Body of pancreas (tissue), 4 donors: ENCODE data around the gene ZCCHC18. TPM values are rescaled to one million over a fixed set of nuclear protein-coding genes. Genes with fewer than 3 reads are reported as not detected.
"Not testable (repeated sequence)": the region's sequence is repeated elsewhere in the genome, so short reads cannot be mapped to it uniquely, and the experiment has no call there.

ENCODE experiments used
- ATAC-seq: fragments of 150-250 bp; one replicate; pipeline ENCODE4 v1.9.1; 2016
- DNase-seq, 4 donors: peaks; one replicate each; pipeline ENCODE4 v3.0.0-alpha.2; 2019
- H3K27ac ChIP-seq, 4 donors: fragments of 200-600 bp; sonication (generic); 1 replicate in 3 of 4; 2 replicates in 1 of 4; pipeline versions ENCODE4 v1.5.1 to v1.6.1; 2016 to 2019; ENCODE audit warnings: mild to moderate bottlenecking in 1 of 4, mixed read lengths in 1 of 4, moderate library complexity in 1 of 4
- H3K27me3 ChIP-seq, 2 donors: fragments of 200-600 bp; sonication (generic); one replicate each; pipeline ENCODE4 v1.6.0; 2016; ENCODE audit warnings: mild to moderate bottlenecking in 1 of 2
- H3K36me3 ChIP-seq, 2 donors: fragments of 200-600 bp; sonication (generic); replicated peaks in 1 of 2; 2 replicates each; pipeline ENCODE4 v1.5.1; 2016; ENCODE audit warnings: low read depth in 2 of 2; ENCODE audit not compliant: insufficient read depth in 1 of 2
- H3K4me1 ChIP-seq: fragments of 200-600 bp; sonication (generic); one replicate; pipeline ENCODE4 v1.6.0; 2016
- H3K4me3 ChIP-seq, 2 donors: fragments of 200-600 bp; sonication (generic); 1 replicate in 1 of 2; 2 replicates in 1 of 2; pipeline ENCODE4 v1.5.1; 2016 to 2019
- H3K9me3 ChIP-seq, 3 donors: fragments of 200-600 bp; sonication (generic); 1 replicate in 2 of 3; 2 replicates in 1 of 3; pipeline ENCODE4 v1.5.1; 2016
- POLR2A ChIP-seq, 3 donors: fragments of 450-650 bp; IDR thresholded peaks; one replicate each; pipeline ENCODE4 v1.6.1; 2016; ENCODE audit warnings: antibody characterized with exemption in 3 of 3, mild to moderate bottlenecking in 2 of 3
- WGBS, 2 donors: methylation state at CpG; one replicate each; pipeline ENCODE4 v1.1.5; 2017; 5-methylcytosine and 5-hydroxymethylcytosine counted together
- intact Hi-C: fragments of 100-400 bp; cut with DNase I; formaldehyde crosslinking; loops from one replicate; pipeline ENCODE4 v1.15.1; 2023
- total RNA-seq, 2 donors: library from RNA; depleted of rRNA; stranded (reverse); fragments of >200 nt; gene quantifications; one replicate each; pipeline ENCODE4 v1.1.0, GENCODE V29; 2016
- TF ChIP-seq, protein P1 (sequence below), 7 experiments: fragments of 450-650 bp in 4 of 7; fragments of 200-600 bp in 3 of 7; sonication (generic) in 3 of 7; IDR thresholded peaks; one replicate each; pipeline ENCODE4 v1.5.1; 2016 to 2019; ENCODE audit warnings: antibody characterized with exemption in 7 of 7

Gene ZCCHC18
- total RNA-seq, 2 donors from 2014 or later, result 2.6 TPM; not detected in 1

DNA sequence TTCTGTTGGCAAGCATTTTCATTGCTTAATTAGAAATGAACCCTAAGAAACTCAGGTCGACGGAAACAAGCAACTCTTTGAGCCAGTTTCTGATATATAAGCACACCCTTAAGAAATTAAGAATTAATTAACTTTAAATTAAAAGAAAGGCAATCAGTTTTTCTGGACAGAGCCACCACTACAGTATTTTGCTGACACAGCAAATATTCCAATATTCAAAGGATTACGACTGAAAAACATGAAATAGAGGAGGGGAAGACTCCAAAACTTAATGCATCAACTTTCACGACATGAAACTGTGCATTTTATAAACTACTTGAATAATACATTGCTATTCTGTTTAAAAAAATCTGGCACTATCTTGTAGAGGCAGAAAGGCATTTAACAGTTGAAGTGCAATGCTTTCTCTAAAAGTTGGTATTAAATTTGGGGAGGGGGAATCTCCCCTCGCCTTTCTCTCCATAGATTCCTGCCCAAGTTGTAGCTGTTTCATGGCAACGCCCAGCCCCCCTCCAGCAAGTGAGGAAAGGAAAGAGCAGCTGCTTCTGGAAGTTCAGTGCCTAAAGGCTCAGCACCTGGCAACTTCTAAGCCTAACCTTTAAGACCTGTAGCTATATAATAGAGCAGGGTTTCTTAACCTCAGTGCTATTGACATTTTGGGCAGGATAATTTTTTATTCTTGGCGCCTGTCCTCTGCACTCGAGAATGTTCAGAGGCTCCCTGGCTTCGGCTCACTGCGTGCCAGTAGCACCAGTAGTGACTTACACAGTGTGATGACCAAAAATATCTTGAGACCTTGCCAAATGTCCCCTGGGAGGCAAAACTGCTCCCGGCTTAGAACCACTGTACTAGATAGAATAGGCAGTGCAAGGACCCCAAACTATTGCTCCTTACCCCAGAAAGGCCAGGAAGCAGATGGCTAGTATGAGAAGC, 6.7 kb upstream of the ZCCHC18 start:
- no peak overlapping the region for H3K4me3 ChIP-seq
- no peak for TF ChIP-seq POLR2A (IDR thresholded peaks at IDR 0.05)
- TF ChIP-seq, protein P1, sequence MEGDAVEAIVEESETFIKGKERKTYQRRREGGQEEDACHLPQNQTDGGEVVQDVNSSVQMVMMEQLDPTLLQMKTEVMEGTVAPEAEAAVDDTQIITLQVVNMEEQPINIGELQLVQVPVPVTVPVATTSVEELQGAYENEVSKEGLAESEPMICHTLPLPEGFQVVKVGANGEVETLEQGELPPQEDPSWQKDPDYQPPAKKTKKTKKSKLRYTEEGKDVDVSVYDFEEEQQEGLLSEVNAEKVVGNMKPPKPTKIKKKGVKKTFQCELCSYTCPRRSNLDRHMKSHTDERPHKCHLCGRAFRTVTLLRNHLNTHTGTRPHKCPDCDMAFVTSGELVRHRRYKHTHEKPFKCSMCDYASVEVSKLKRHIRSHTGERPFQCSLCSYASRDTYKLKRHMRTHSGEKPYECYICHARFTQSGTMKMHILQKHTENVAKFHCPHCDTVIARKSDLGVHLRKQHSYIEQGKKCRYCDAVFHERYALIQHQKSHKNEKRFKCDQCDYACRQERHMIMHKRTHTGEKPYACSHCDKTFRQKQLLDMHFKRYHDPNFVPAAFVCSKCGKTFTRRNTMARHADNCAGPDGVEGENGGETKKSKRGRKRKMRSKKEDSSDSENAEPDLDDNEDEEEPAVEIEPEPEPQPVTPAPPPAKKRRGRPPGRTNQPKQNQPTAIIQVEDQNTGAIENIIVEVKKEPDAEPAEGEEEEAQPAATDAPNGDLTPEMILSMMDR (IDR thresholded peaks at IDR 0.05), result no peak
- no peaks in the 10 kb centered on the region for H3K36me3 ChIP-seq
- WGBS, 2 donors, result 77 to 81% methylated on average over 5 to 8 of the region's 11 CpGs
- no peaks in the 10 kb centered on the region for H3K4me1 ChIP-seq
- no peak overlapping the region for H3K27ac ChIP-seq
- DNase-seq (no peak), ATAC-seq (no peak)
- H3K9me3 ChIP-seq, result no peaks in the 10 kb centered on the region
- no peaks in the 10 kb centered on the region for H3K27me3 ChIP-seq
- intact Hi-C loops, result no loop called here

DNA sequence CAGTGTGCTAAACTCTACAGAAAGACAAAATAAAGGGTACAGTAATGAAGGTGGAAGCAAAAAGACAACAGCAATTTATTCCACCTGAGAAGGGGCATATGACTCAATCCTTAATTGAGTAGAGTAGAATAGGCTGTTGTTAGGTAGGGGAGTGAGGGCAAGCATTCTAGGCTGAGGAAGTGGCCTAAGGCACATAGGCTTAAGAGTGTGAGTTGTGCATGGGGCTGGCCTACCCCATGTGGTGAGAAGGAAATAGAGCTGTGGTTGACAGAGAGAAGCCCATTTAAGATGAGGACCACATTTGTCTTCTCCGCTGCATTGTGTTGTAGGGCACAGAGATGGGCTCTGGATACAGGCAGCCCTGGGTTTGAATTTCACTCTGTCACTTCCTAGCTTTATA, 3.4 kb upstream of the ZCCHC18 start:
- TF ChIP-seq, protein P1 (IDR thresholded peaks at IDR 0.05), result no peak
- no peak for TF ChIP-seq POLR2A (IDR thresholded peaks at IDR 0.05)
- no peaks in the 10 kb centered on the region for H3K9me3 ChIP-seq
- ATAC-seq (no peak), DNase-seq (no peak)
- intact Hi-C loops, result no loop called here
- no peaks in the 10 kb centered on the region for H3K36me3 ChIP-seq
- no peaks in the 10 kb centered on the region for H3K27me3 ChIP-seq
- no peak overlapping the region for H3K4me3 ChIP-seq
- H3K4me1 ChIP-seq, result no peaks in the 10 kb centered on the region
- 100% methylated on average over 1 of the region's 1 CpG for WGBS, 2 donors
- H3K27ac ChIP-seq, result no peak overlapping the region

DNA sequence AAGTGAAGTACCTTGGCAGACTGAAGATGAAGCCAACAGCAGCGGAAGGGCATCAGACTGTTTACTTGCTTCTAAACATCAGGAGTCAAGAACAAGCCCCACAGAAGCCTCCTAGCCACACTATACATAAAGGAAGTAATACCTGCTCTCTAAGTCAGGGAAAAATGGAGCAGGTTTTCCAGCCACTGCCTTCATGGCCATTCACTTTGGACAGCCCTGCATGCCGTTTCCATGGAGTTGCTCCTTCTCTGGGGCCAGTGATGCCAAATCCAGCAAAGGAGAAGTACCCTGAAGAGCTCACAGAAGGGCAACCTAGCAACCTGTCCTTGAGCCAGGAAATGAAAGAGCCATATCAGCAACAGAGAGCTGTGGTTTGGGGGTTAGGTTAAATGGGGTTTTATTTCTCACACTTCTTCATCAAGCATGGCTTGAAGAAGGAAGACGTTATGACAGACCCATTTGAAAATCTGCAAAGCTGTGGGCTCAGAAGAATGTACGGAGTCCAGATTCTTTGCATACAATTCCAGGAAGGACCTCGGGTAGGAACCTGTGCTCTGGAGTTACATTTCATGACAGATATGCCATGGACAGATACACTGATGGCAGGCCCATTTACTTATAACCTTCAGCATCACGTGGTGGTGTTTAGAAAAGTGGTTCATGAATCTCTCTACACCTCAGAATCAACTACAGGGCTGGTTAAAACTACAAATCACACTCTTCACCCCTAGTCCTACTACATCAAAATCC, 1.7 kb upstream of the ZCCHC18 start:
- peak in 2 of 4 donors; percentile 13 to 15 for DNase-seq
- intact Hi-C loops, H3K36me3 ChIP-seq, H3K27ac ChIP-seq, ATAC-seq, H3K9me3 ChIP-seq, H3K27me3 ChIP-seq, H3K4me3 ChIP-seq, H3K4me1 ChIP-seq: not testable (repeated sequence)
- 51 to 75% methylated on average over 3 to 6 of the region's 6 CpGs for WGBS, 2 donors

DNA sequence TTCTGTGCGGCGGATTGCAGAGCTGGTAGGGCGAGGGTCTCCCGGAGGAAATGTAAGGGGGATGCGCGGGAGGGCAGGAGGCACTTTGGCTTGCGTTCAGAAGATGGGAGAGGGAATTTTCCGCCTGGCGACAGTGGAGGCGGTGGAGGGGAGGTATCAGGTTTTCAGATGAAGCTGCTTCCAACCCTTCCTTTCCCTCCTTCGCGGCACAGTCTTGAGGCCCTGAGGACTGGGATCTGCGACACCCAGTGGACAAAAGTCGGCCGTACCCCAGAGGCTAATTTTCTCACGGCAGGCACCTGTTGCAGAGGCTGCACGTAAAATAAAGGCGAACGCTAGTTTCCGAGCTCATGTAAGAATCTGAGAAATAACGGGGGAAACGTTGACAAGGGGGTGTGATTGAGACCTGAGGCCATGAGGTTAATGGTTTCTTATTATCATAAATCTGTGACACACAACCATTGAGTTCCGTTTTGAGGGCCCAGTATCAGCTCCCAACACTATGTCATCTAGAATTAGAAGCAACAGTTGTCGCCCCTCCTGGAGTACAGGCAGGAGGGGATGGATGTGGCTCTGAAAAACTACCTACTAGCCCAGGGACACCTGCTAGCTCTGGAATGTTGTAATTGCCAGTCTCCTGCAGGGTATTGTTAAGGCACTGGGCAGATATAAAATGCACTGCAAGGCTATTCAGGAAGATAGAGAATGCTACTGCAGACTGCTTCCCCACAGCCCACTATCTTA, 1.1 kb downstream of the ZCCHC18 start:
- peak; percentile 52 to 67 (median 58) for DNase-seq
- Histone ChIP-seq H3K4me3 (no peak overlapping the region), H3K27me3 (no peaks in the 10 kb centered on the region), H3K27ac (no peak overlapping the region), H3K9me3 (no peaks in the 10 kb centered on the region), H3K4me1 (no peaks in the 10 kb centered on the region), H3K36me3 (no peaks in the 10 kb centered on the region)
- TF ChIP-seq POLR2A (IDR thresholded peaks at IDR 0.05), result no peak
- TF ChIP-seq, protein P1 (IDR thresholded peaks at IDR 0.05), result peak; percentile 21 to 57 (median 52)
- peak; percentile 79 for ATAC-seq
- intact Hi-C loops, result no loop called here
- WGBS, 2 donors, result 4 to 7% methylated on average over 12 to 18 of the region's 24 CpGs

DNA sequence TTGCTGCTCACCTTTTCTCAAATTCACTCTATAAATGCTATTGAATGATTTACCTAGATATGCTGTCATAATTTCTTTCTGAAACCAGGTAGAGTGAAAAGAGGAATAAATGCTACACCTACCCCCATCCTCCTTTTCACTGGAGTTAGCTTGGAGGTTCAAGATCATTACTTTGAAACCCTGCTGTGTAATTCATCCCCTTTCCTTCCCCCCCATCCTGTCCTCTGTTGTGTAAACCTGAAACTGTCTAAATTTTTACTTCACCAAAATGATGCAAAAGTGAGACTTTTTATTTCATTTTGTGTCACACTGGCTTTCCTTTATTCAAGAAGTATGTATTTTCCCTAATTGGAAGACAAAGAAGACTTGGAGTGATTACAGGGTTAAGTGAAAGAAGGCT, 5.4 kb downstream of the ZCCHC18 start:
- Histone ChIP-seq H3K27me3 (no peaks in the 10 kb centered on the region), H3K9me3 (no peaks in the 10 kb centered on the region), H3K36me3 (no peaks in the 10 kb centered on the region), H3K4me3 (no peak overlapping the region), H3K4me1 (no peaks in the 10 kb centered on the region), H3K27ac (no peak overlapping the region)
- TF ChIP-seq POLR2A (IDR thresholded peaks at IDR 0.05), result no peak
- TF ChIP-seq, protein P1 (IDR thresholded peaks at IDR 0.05), result no peak
- intact Hi-C loops, result no loop called here
- no peak for DNase-seq
- ATAC-seq, result no peak
